SW 1271 (cell line): ENCODE results near the gene CARD19.

Source experiments
- DNase-seq, 2 experiments: peaks; one replicate each; lab custom pipeline; 2025; lab: John Stamatoyannopoulos, UW

CARD19 gene, protein sequence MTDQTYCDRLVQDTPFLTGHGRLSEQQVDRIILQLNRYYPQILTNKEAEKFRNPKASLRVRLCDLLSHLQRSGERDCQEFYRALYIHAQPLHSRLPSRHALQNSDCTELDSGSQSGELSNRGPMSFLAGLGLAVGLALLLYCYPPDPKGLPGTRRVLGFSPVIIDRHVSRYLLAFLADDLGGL

DNA sequence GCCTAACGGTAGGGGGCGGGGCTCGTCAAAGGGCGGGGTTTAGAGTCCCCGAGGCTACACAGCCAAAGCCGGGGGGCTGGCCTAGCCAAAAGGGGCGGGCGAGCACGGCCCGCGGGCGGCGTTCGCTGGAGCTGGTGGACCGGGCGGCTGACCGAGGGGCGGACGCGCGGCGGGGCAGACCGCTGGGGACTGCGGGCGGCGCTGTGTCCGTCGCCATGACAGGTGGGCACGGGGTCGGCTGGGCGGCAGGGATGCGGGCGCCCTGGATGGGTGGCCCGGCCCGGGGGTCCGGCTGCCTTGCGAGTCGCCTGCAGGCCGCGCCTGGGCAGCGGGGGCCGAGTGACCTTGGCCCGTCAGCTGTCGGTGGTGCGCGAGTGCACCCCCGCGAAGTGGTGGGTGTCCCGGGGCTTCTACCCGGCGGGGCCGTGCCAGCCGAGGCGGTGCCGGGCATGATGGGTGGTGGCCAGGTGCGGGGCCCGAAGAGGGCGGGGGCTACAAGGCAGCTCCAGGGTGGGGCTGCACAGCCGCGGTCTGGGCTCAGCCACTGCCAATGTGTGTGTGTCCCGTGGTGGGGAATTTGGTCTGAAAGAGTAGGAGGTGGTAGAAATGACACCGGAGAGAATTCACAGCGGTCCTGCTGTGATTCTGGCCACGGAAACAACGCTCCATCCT, at the start of gene CARD19:
CARD19 (plus strand) TSS at position 87 of the 672 bp plus-strand sequence; CDS start at position 216, 129 bp downstream.
- DNase-seq = peak in 1 of 2 experiments; percentile 41

DNA sequence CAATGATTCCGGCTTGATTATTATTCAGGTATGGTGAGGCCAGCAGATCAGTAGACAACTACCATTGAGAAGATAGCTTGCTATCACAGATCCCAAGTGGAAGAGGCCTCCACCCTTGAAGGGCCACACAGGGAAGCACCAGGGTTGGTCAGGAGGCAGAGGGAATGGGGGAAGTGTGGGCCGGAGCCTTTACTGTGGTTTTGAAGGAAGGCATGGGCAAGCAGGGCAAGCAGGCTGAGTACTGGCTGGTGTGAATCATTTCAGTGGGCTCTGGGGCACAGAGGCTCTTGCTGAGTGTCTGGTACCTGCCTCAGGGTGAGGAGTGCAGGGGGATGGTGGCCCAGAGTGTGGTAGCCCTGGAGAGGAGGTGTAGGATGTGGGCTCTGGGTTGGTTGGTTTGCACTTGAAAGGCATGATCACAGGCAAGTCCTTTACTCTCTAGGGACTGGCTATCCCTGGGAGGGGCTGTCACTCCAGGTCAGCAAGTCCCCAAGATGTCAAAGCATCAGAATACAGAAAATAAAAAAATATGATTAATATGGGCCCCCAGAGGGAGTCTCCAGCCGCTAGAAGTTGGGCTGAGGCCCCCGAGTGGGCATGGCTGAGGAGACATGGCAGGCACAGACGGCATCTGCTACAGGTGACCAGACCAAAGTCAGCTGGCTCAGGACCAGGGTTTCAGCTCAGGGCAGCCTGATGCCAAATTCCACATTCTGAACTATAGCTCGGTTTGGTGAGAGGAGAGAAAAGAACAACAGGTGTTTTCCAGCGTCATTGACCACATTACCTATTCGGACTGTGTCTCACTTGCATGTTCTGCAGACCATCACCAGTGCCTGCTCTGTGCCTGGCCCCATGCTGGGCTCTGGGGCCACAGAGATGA, 47.2 kb upstream of the CARD19 start:
- no peak for DNase-seq

DNA sequence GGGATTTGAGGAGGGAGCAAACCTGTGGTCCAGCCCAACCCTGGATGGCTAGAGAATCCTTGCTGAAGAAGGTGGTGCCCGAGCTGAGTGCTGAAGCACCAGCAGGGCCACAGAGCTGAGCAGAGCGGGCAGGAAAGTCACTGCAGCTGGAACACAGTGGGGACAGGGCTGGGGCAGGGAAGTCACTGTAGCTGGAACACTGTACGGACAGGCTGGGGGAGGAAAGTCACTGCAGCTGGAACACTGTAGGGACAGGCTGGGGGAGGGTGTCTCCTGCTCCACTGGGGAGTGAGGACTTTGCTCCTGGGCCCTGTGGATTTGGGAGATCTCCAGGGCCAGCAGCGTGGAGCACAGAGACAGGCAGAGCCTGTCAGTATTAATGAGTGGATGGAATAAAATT, 46.5 kb upstream of the CARD19 start:
- no peak for DNase-seq

DNA sequence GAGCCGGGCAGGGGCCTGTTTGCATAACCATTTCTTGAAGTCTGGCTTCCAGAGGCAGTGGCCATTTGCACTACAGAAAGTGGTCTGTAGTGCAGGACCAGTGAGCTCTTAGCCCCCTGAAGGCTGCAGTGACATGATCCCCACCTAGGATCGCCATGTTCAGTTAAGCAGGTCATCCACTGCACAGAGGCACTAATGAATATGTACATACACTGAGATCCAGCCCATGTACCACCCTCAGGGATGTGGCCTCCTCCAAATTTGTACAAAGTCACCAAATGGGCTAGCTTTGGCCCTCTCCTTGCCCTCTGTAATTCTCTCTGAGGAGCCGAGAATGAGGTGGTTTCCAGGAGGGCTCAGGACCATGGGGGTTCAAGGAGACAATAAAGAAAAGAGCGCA, 45.8 kb upstream of the CARD19 start:
- no peak for DNase-seq

DNA sequence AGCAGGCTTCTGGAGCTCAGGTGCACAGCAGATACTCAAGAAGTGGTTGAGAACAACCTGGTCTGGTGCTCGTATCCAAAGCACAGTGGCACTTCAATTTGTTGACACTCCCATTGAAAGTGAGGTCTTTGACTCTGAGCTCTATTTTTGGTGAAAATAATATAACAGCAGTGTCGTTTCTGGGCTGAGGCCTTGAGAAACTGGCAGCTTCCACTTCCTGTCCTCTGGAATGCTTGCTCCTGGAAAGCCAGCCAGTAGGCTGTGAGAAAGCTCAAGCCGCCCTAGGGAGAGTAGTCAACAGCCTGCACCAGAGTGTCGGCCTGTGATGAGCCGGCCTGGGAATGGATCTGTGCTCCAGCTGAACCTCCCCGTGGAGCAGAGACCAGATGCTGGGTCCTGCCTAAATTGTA, 44.3 kb upstream of the CARD19 start:
- no peak for DNase-seq

DNA sequence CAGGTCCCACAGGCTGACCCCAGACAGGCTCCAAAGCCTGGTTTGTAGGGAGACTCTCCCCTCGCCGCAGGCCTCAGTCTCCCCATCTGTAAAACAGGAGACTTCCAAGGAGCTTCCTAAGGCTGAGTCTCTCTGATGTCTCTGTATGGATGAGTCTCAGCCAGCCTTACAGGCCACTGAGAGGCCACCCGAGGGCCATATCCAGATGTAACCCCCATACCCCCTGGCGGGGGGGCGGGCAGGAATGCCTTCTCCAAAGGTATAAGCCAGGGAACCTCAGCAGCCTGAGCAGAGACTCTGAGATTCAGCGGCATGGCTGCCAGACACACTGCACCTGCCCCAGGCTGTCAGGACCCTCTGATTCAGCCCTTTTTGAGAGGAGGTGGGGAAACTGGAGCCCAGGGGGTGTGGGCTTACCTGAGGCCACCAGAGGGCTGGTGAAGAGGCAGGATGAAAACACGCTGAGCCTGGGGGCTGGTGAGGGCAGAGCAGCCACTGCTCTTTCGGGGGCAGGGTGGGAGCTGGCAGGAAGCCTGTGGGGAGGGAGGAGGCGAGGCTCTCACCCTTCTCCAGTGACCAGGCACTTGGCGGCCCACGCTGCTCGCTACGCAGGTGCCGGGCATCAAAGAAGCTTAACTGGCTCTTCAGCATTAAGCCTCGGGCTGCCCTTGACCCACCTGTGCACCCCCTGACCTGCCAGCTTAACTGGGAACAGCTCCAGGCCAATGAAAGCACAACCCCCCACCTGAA, 43.1 kb upstream of the CARD19 start:
- DNase-seq = no peak

DNA sequence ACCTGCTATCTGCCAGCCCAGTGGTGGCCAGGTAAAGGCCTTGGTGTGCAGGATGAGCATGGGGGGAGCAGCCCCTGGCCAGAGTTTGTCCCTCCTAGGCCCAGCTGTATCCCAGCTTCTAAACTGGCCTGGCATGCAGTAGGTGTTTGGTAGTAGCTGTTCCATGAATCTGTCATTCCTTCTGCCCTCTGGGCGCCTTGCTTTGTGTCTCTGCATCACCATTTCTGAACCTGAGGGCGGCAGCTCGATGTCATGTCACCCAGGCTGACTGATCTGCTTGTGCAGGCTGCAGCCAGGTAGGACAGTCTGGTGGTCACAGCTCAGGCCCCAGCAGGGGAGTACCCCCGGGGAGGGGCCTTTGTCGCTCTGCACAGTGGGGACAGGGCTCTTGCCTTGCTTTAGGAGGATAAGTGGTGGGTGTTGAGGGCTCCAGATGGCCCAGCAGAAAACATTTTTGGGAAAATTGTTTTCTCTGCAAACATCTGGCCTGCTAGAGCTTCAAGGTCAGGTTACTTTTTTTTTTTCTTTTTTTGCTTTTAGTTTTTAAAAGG, 42.2 kb upstream of the CARD19 start:
- DNase-seq = no peak

DNA sequence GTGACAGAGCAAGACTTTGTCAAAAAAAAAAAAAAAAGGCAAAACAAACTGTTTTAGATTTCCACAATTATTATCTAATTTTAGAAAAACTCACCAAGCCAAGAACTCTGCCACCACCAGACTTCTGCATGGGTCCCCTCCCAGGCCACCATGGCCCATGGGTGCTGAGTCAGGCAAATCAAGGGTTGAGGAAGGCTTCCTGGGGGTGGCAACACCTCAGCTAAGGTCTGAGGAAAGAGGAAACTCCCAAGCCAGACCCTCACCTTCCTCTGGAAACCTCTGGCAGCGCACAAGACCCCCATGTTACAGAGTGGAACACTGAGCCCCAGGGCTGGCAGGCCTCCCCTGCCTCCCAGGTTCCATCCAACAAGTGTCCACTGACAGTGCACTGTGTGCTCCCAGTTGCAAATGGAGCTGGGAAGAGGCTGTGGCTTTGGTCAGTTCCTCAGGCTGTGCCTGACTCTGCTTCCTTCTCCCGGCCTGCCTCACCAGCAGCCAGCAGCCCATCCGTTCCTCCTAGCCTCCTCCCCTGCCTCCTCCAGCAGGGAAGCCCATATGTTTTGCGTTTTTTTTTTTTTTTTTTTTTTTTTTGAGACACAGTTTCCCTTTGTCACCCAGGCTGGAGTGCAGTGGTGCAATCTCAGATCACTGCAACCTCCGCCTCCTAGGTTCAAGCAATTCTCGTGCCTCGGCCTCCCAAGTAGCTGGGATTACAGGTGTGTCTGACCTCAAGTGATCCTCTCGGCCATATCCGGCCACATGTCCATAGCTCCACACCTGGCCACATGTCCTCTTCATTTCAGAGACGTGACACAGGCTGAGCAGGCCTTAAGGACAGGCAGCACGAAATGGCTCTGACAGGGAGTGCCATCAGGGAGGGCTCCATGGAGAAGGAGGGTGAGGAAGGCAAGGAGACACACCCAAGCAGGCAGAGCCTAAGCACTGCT, 41.0 kb upstream of the CARD19 start:
- no peak for DNase-seq

DNA sequence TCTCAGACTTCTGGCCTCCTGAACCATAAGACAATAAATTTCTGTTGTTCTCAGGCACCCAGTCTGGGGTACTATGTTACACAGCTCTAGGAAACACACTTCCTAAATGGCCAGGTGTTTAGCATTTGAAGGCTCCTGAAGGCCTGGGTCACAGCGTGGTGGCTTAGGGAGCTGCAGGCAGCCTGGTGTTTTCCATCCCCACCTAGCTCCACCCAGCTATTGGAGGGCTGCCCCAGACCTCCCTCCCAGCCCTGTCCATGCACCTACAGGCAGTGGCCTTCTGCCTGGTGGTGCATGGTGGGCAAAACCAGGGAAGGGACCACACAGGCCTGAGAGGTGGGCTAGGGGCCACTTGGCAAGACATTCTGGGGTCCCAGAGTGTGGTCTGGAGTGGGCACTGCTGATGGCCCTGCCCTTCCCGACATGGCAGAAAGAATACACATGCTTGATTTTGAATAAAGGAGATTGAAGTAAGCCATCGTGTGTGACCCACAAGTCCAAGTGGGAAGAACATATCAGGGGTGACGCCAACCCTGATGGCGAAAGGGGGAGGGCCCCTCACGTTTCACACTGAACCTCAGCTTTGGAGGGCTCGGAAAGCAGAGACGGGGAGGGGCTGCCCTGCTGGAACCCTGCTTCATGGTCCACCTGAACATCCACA, 38.8 kb upstream of the CARD19 start:
- DNase-seq = no peak

DNA sequence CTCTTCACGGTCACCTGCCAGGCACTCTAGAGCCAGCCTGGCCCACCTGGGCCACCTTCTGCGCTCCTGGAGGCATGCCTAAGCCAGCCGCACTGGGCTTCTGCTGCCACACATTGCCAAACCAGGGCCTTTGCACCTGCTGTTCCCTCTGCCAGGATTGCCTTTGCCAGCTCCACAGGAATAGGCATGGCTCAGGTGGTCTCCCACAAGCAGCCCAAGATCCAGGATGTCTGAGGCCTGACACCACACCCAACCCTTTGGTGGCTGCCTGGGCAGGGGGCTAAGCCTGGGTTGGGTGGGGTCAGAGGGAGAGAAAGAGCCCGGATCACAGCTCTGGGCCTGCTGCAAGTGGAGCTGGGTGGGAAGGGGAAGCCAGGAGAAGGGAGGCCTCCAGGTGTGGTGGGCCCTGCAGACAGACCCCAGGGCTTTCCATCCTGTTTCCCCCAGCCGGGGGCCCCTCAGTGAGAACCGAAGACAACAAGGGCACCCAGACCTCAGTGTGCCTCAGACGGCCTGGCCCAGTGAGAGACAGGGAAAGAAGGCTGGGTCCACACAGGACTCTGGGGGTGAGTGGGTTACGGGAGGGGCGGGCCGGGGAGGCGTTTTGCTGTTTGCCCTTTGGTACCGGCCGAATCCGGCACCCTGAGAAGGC, 38.2 kb upstream of the CARD19 start:
- DNase-seq = no peak

DNA sequence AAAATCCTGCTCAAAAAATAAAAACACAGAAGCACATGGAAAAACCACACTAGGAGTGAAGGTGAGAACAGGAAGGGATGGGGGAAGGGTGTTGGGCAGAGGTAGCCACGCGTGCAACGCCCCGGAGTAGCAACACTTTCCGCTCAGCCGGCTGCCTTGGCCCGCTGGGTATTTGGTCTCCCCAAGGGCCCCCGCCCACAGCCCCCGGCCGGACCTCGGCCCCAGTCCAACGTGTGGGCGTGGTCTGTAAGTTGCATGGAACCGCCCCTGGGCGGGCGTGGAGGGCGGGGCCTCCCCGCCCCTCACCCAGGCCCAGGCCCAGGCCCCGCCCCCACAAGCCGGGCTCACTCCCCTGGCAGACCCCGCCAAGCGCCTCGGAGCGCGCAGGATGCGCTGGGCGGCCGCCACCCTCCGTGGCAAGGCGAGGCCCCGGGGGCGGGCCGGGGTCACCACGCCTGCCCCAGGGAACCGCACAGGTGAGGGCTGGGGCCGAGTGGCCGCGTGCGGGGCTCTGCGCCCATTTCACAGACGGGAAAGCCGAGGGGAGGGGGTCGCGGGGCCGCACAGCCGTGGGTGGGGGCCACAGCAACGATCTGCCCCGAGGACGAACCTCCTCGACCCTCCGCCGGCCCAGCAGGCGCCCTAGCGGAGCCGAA, 37.5 kb upstream of the CARD19 start, which contains the start of gene SUSD3:
SUSD3 (plus strand) TSS at position 347 of the 656 bp plus-strand sequence; CDS start at position 389, 42 bp downstream.
- DNase-seq = no peak

DNA sequence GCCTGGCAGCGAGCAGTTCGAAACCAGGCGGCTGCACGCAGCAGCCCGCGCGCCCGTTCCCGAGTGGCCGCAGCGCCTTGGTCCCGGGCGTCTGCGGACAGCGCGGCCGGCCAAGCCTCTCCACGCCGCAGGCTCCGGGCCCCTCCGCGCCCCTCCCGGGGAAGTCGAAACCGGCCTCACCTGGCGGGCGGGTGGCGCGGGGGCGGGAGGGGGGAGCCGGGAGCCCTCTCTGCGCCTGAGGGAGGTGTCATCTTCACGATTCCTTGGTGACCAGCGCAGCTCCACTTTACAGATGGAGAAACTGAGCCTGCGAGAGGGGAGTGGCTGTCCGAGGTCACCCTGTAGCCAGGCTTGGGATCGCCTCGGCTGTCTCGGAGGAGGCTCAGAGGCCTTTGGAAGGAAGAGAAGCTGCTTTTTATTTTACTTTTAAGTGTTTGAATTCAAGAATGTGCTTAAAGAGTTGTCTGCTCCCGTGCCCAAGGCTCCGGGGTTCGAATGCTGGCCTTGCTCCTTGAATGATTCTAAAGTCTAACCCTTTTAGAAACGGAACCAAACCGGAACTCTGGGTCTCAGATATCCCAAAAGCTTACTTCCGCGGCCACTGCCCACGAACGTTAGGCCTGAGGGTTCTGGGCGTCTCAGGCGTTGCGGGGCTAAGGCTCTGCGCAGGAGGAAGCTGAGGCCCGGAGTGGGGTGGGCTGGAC, 36.9 kb upstream of the CARD19 start:
- no peak for DNase-seq

DNA sequence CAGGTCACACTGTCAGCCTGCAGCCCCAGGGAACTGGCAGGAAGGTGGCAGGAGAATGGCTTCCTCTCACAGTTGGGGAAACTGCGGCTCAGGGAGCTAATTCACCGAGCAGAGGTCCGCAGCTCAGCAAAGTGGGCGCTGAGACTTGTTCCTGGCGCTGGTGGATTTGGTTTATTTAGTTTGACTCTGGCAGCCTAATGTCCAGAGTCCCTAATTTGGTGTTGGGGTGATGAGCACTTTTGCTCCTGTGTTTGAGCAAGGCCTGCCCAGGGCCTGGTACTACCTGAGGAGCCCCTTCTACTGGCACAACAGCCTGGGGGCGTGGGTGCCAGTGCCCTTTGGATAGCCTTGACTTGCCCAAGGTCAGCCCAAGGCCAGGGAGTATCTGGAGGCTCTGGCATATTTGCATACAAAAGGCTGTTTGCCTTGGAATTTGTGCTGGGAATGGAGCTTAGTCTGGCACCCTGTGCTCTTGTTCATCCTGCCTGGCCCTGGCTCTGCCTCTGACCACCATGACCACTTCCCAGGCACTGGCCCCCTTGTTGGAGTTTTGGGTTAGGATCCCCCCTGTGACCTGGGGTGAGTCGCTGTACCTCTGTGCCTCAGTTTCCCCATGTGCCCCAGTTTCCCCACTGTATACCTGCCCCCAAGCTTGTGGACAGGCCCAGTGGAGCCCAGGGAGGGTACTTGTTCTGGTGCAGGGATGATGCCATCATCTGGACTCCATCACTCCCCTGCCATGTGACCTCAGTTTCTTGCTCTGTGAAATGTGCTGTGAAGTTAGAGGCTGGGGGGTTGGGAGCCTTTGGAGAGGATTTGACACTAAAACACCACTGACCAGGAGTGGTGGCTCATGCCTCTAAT, 36.1 kb upstream of the CARD19 start:
- no peak for DNase-seq

DNA sequence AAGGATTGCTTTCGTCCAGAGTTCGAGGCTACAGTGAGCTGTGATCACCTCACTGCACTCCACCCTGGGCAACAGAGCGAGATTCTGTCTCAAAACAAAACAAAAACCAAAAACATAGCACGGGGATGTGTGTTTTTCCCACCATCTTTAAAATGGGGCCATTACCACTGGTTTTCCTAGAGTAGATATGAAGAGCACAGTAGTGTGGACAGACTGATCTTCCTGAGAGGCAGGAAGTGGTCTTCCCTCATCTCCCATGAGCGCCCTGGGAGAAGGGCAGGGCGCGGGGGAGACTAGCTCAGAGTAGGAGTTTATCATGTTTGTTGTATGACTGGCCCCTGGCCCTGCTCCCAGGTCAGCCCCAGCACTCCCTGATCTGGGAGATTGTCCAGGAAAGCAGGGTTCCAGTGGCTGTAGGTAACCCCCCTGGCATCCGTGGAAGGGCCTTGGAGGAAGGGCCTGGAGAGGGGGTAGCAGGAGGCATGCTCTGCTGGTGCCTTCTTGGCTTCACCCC, 35.2 kb upstream of the CARD19 start:
- no peak for DNase-seq

DNA sequence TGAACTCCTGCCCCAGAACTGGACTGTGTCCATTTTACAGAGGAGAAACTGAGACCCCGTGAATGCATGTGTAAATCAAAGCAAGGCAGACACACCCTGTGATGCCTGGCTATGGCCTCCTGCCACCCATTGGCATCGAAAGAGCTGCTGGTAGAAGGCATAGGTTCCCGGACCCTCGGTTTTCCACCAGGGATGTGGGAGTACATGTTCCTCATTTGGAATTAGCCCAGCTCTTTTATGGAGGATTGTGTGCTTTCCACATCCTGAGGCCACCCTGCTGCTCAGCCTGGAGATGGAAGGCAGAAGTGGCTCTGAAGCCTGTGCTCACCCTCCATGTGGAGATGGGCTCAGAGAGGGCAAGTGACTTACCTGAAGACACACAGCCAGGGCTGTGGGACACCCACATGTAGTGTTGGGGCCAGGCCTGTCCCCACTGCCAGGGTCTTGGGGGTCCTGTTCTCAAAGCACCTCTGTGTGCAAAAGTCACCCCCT, 34.7 kb upstream of the CARD19 start:
- no peak for DNase-seq

DNA sequence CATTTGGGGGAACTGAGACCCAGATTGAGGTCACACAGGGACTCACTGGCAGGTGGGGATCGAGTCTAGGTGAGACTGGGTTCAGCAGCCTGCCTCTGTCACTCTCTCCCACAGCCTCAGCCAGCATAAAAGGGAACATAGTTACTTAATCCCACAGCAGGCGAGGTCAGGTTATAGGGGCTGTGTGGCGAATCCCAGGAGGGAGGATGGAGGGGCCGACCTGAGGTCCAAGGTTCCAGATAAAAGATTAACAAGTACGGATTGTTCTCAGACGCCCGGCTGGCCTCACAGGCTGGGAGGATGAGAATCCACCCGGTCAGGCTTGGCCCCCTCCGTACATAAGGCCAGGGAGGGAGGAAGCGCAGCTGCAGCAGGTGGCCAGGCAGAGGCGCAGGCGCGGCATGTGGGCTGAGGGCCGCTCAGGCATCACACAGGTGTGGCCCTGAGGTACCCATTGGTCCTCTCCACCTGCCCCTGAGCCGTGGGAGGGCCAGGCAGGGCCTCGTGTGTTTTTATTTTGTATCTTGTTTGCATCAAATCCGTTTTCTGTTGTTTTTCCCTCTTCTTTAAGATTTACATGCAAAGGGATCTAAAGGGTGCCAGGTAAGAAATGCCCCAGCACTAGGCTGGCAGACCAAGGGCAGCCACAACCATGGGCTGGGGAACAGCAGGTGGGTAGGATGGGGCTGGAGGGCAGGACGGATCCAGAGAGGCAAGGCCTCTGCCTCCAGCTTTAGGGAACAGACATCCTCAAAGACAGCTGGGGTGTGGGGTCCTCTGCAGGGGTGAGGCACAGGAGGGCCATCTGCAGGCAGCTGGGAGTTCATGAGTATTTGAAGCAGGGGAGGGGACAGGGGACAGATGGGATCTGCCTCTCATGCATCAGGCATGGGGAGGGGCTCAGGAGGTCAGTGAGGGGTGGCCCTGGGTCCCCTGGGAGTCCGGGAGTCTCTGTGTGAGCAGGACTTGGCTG, 33.9 kb upstream of the CARD19 start:
- DNase-seq = no peak
